T-helper 1 cell treated with Interleukin-12 subunit alpha and Interleukin-12 subunit beta and Interleukin-4 antibody, amounts not matched to agents 30 μg/mL and 1 μg/mL, for 36 hours (primary cell): ENCODE measurements around the gene COMMD2.
A peak's percentile ranks its signal among the peaks of the same experiment; 100 is the strongest.

Experiments
- H3K27ac Mint-ChIP-seq: one replicate; pipeline ENCODE4 v1.8.0; 2021; ENCODE audit warnings: mild to moderate bottlenecking, mixed read lengths
- H3K27me3 Mint-ChIP-seq: one replicate; pipeline ENCODE4 v1.8.0; 2021; ENCODE audit warnings: low read depth, mixed read lengths
- H3K36me3 Mint-ChIP-seq: one replicate; pipeline ENCODE4 v1.8.0; 2021; ENCODE audit warnings: low read depth, mixed read lengths
- H3K4me1 Mint-ChIP-seq: one replicate; pipeline ENCODE4 v1.8.0; 2021; ENCODE audit warnings: low read depth, mixed read lengths
- H3K4me3 Mint-ChIP-seq: one replicate; pipeline ENCODE4 v1.8.0; 2021; ENCODE audit warnings: mild to moderate bottlenecking, moderate library complexity, mixed read lengths
- H3K9me3 Mint-ChIP-seq: one replicate; pipeline ENCODE4 v1.8.0; 2021; ENCODE audit warnings: mixed read lengths

COMMD2 gene

GRCh38 chr3:149702691-149703441, 49.4 kb downstream of the COMMD2 start:
- Mint-ChIP-seq H3K4me1 (peaks cover 12% of the 10 kb centered on the region), H3K27me3 (no peaks in the 10 kb centered on the region), H3K36me3 (peaks cover 2% of the 10 kb centered on the region), H3K27ac (peak overlapping the region; percentile 10), H3K4me3 (no peak overlapping the region), H3K9me3 (peaks cover 16% of the 10 kb centered on the region)

- Mint-ChIP-seq H3K4me3 (peak overlapping the region; percentile 68), H3K9me3 (peaks cover 22% of the 10 kb centered on the region), H3K27ac (peak overlapping the region; percentile 88), H3K36me3 (peaks cover 2% of the 10 kb centered on the region), H3K4me1 (peaks cover 12% of the 10 kb centered on the region), H3K27me3 (no peaks in the 10 kb centered on the region)
These were observed 50.3 kb downstream of the COMMD2 start for GRCh38 chr3:149701977-149702350.

GRCh38 chr3:149701206-149701976, 50.9 kb downstream of the COMMD2 start:
- Mint-ChIP-seq H3K27me3 (no peaks in the 10 kb centered on the region), H3K27ac (peak overlapping the region; percentile 88), H3K36me3 (peaks cover 2% of the 10 kb centered on the region), H3K9me3 (peaks cover 22% of the 10 kb centered on the region), H3K4me3 (peak overlapping the region; percentile 68), H3K4me1 (peaks cover 12% of the 10 kb centered on the region)
